Stimulated activated CD4-positive, alpha-beta T cell treated with anti-CD3 and anti-CD28 coated beads, TNF-alpha, amount 100 ng/mL, for 48 hours (primary cell): Measurements from ENCODE around the gene MRPL1.
"Not testable (repeated sequence)": the region's sequence is repeated elsewhere in the genome, so short reads cannot be mapped to it uniquely, and the experiment has no call there.

Source experiments
- DNase-seq, 3 donors: peaks; one replicate each; pipeline ENCODE4 v3.0.0-alpha.2; 2020; ENCODE audit warnings: low read depth in 3 of 3

MRPL1 gene

GRCh38 chr4:77849278-77849965, 13.2 kb upstream of the MRPL1 start:
- no peak for DNase-seq

GRCh38 chr4:77852892-77853495, 9.6 kb upstream of the MRPL1 start:
- peak in 1 of 3 donors; percentile 30 for DNase-seq

- no peak for DNase-seq
Observed at GRCh38 chr4:77854431-77855111, 8.1 kb upstream of the MRPL1 start.

GRCh38 chr4:77856152-77856551, 6.5 kb upstream of the MRPL1 start:
- DNase-seq = no peak

- DNase-seq = no peak
Observed at GRCh38 chr4:77859256-77859655, 3.4 kb upstream of the MRPL1 start.

GRCh38 chr4:77861495-77861894, 1.1 kb upstream of the MRPL1 start:
- DNase-seq = no peak

- not testable (repeated sequence) for DNase-seq
Observed at GRCh38 chr4:77863341-77863740, 711 bp downstream of the MRPL1 start.

GRCh38 chr4:77865259-77865658, 2.6 kb downstream of the MRPL1 start:
- no peak for DNase-seq

GRCh38 chr4:77872723-77873445, 10.3 kb downstream of the MRPL1 start:
- no peak for DNase-seq

- no peak for DNase-seq
Observed at GRCh38 chr4:77877167-77877566, 14.5 kb downstream of the MRPL1 start.

- no peak for DNase-seq
Observed at GRCh38 chr4:77877771-77878565, 15.3 kb downstream of the MRPL1 start.

GRCh38 chr4:77880784-77881183, 18.2 kb downstream of the MRPL1 start:
- no peak for DNase-seq

- no peak for DNase-seq
Observed at GRCh38 chr4:77881460-77882295, 19.0 kb downstream of the MRPL1 start.

GRCh38 chr4:77893451-77893850, 30.8 kb downstream of the MRPL1 start:
- no peak for DNase-seq

GRCh38 chr4:77899607-77900006, 37.0 kb downstream of the MRPL1 start:
- no peak for DNase-seq

GRCh38 chr4:77903186-77903585, 40.6 kb downstream of the MRPL1 start:
- DNase-seq = no peak

GRCh38 chr4:77905651-77906263, 43.1 kb downstream of the MRPL1 start:
- DNase-seq = no peak

- DNase-seq = no peak
Observed at GRCh38 chr4:77910676-77911075, 48.0 kb downstream of the MRPL1 start.

- DNase-seq = no peak
Observed at GRCh38 chr4:77911091-77911490, 48.5 kb downstream of the MRPL1 start.

GRCh38 chr4:77911842-77912450, 49.3 kb downstream of the MRPL1 start:
- DNase-seq = no peak
